ENCODE measurements around the gene TMEM38A.

DNA sequence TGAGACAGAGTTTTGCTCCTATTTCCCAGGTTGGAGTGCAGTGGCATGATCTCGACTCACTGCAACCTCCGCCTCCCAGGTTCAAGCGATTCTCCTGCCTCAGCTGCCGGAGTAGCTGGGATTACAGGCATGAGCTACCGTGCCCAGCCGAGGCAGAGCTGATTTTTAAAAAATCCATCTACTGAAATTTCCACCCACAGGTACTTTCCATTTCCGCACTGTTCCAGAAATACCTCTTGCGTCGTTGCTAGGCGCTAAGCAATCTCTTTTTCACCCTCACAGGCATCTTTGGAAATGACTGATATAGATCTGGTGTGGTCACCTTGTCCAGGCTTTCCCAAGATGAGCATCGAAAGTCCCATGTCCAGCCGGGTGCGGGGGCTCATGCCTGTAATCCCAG lies 9.4 kb downstream of the TMEM38A start:
- TF ChIP-seq GABPA (IDR thresholded peaks at IDR 0.05 in 1 of 2, conservative IDR thresholded peaks at IDR 0.05 in 1 of 2) (no peak), JUND (IDR thresholded peaks at IDR 0.05) (no peak), TAF1 (conservative IDR thresholded peaks at IDR 0.05) (no peak), EGR1 (IDR thresholded peaks at IDR 0.05; ENCODE audit: low read depth in 2 of 2) (no peak)
- TF ChIP-seq, protein P1, sequence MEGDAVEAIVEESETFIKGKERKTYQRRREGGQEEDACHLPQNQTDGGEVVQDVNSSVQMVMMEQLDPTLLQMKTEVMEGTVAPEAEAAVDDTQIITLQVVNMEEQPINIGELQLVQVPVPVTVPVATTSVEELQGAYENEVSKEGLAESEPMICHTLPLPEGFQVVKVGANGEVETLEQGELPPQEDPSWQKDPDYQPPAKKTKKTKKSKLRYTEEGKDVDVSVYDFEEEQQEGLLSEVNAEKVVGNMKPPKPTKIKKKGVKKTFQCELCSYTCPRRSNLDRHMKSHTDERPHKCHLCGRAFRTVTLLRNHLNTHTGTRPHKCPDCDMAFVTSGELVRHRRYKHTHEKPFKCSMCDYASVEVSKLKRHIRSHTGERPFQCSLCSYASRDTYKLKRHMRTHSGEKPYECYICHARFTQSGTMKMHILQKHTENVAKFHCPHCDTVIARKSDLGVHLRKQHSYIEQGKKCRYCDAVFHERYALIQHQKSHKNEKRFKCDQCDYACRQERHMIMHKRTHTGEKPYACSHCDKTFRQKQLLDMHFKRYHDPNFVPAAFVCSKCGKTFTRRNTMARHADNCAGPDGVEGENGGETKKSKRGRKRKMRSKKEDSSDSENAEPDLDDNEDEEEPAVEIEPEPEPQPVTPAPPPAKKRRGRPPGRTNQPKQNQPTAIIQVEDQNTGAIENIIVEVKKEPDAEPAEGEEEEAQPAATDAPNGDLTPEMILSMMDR (IDR thresholded peaks at IDR 0.05; ENCODE audit: low read depth, low read length, missing input control) = no peak
- TF ChIP-seq, protein P2, sequence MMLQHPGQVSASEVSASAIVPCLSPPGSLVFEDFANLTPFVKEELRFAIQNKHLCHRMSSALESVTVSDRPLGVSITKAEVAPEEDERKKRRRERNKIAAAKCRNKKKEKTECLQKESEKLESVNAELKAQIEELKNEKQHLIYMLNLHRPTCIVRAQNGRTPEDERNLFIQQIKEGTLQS (IDR thresholded peaks at IDR 0.05) = no peak
- TF ChIP-seq, protein P3, sequence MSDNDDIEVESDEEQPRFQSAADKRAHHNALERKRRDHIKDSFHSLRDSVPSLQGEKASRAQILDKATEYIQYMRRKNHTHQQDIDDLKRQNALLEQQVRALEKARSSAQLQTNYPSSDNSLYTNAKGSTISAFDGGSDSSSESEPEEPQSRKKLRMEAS (IDR thresholded peaks at IDR 0.05) = no peak

Measured in liver (tissue), 3 donors.